H7 (cell line): Measurements from ENCODE around the gene DSTYK. TPM values are rescaled to one million over a fixed set of nuclear protein-coding genes. Genes with fewer than 3 reads are reported as not detected.

Source experiments
- total RNA-seq: library from RNA; depleted of rRNA; stranded (reverse); fragments of >200 nt; shearing (Covaris generic); gene quantifications from 2 replicates; pipeline ENCODE4 v1.2.3, GENCODE V29; 2014; rRNA removed

Gene DSTYK
- total RNA-seq, 1 experiment from 2014 or later, result 10.9 TPM

Other genes starting within 250 kb of the DSTYK start
- not detected in 2 replicates for gene CNTN2, start 168.5 kb downstream of the DSTYK start, total RNA-seq
- gene TMEM81, start 127.2 kb downstream of the DSTYK start, total RNA-seq, result 1.9 and 2.6 TPM in 2 replicates
- gene RBBP5, start 89.7 kb downstream of the DSTYK start, total RNA-seq, result 21.7 and 24.6 TPM in 2 replicates
- gene TMCC2, start 16.2 kb upstream of the DSTYK start, total RNA-seq, result 13.6 and 19.3 TPM in 2 replicates
- 9.2 and 9.8 TPM in 2 replicates for gene NUAK2, start 110.0 kb upstream of the DSTYK start, total RNA-seq
- gene KLHDC8A, start 145.2 kb upstream of the DSTYK start, total RNA-seq, result 2.3 and 5.0 TPM in 2 replicates
- 19.4 and 25.1 TPM in 2 replicates for gene LEMD1, start 210.4 kb upstream of the DSTYK start, total RNA-seq
- 6.7 and 9.0 TPM in 2 replicates for gene BLACAT1, start 244.3 kb upstream of the DSTYK start, total RNA-seq